HG02642 (cell line): Measurements from ENCODE around the gene MYCL.
"Not testable (repeated sequence)": the region's sequence is repeated elsewhere in the genome, so short reads cannot be mapped to it uniquely, and the experiment has no call there.

Experiments
- ATAC-seq: cut with Tn5 transposase; IDR thresholded peaks from one replicate; pipeline ENCODE4 v1.9.1; 2021; ENCODE audit warnings: mild to moderate bottlenecking; ENCODE audit not compliant: unreplicated experiment, poor library complexity

Gene MYCL

DNA sequence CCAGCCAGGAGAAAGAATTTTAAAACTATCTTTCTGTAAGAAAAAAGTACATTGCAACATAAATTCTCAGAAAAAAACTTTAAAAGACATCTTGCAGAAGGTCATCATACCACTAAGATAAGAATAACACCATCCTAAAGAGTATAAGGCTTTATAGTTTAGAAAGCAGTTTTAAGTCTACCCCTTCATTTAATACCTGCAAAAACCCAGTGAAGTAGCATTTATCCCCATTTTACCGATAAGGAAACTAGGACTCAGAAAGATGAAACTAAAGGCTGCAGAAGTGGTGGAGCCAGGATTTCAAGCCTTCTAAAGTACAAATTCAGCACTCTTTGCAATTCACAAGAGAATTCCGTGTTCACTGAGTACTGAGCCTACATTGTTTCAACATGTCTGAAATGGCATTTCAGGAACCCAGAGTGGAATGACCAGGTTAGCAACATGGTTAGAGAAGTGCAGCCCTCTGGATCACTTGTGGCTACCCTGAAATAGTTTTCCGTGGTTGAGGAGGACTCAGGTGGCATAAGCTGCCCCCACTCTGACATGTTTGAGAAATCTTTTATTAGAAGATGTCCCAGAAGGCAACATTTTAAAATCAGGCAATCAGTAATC lies 6.7 kb downstream of the MYCL start:
- no peak for ATAC-seq

DNA sequence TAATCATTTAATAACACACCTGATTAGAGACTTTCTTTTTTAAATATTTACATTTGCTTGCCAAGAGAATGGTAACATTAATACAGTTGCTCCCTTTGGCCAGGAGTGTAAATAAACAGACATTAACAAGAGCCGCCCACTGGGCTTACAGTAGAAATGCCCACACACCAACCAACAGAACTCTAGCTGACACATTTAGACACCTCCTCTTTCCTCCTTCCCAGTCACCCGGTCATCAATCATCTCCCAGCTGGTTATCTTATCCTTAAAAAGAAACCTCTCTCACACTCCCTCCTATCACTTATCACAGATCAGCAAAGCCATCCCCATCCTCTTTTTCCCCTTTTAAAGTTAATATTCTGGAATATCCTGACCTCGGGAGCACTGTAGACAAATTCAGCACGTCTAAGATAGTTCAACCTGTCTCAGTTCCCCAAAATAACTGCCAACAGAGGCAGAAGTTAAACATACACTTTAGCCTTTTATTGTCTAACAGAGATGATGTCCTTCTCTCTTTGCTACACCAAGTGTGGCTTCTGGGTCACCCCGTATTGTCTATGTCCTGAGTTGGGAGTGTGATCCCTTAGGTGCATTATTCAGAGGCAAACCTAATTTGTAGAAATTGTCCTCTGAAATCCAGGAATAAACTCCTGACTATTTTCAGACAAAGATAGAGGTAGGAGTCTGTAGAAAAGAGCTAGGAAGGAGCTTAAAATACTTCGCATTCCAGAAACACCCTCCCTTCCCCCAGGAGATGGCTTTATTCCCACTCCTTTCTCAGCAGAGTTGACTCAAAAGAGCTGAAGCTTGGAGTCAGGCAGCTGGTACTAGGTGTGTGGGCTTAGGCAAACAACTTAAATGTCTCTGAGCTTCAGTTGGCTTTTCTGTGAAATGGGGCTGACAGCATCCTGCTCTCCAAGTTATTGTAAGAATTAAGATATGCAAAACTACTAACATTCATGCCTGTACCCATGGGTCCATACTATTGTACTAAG lies 8.8 kb downstream of the MYCL start:
- ATAC-seq: no peak

DNA sequence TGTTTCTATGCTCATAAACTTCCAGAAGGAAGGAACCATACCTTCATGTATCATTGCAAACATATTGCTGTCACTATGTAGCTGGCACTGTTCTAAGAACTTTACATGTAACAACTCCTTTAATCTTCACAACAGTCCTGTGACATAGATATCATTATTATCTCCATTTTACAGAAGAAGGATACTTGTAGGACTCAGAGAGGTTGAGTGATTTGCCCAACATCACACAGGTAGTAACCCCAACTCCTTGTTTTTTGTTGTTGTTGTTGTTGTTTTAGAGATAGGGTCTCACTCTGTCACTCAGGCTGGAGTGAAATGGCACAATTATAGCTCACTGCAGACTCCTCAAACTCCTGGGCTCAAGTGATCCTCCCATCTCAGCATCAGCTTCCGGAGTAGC lies 10.8 kb downstream of the MYCL start:
- no peak for ATAC-seq

DNA sequence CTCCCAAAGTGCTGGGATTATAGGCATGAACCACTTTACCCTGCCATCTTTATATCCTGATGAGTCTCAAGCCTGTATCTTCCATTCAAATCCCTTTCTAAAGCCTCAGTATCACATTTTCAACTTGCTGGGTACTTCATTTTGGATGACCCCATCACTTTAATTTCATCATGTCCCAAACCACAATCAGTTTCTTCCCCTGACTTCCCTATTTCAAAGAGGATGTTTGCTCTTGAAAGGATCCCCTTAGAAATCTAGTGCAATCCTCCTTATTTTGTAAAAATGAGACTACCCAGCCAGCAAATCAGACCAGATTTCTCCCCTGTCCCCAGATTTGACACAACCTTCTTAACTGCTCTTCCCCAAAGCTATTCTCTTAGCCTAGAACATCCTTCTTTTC lies 11.4 kb downstream of the MYCL start:
- no peak for ATAC-seq

DNA sequence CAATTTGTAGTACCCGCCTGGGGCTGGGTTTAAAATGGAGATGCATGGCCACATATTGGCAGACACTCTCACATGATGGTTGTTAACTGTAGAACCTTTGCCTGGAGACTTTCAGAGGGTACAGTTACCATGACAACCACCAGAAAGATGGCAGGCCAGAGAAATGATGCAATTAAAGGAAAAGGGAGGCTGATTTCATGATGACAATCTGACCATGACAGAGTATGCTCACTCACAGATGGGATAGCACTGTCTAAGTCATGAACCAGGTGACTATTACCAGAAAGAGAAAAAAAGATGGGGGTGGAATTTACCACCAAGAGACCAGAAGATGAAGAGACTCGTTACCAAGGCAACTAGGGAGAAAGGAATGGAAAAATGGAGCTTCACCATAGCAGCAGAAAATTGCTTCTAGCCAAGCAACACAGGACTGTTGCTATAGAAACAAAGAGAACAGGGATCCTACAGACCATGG lies 14.9 kb downstream of the MYCL start:
- ATAC-seq: no peak

DNA sequence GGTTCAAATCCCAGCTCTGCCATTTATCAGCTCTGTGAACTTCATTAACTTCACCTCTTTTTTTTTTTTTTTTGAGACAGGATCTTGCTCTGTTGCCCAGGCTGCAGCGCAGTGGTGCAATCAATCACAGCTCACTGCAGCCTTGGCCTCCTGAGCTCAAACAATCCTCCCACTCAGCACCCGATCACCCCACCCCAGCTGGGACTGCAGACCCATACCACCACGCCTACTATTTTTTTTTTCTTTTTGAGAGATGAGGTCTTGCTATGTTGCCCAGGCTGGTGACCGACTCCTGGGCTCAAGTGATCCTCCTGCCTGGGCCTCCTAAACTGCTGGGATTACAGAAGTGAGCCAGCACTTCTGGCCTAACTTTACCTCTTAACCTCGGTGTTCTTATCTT lies 16.2 kb downstream of the MYCL start:
- no peak for ATAC-seq

DNA sequence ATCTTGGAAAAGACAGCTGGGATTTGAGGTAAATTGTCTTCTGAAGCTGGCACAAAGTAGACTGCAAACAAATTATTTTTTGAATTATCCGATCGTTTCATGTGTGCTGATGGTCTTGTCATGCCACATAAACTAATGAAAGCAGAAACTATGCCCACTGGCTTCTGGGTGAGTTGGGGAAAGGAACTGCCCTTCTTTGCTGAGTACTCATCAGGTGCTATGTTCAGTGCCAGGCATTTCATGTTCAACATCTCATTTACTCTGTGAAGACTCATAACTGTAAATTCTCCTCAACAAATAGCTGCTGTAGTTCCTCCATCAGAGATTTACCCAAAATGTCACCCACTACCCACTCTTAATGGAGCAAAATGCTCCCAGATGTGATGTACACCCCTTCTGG lies 19.6 kb downstream of the MYCL start:
- no peak for ATAC-seq

DNA sequence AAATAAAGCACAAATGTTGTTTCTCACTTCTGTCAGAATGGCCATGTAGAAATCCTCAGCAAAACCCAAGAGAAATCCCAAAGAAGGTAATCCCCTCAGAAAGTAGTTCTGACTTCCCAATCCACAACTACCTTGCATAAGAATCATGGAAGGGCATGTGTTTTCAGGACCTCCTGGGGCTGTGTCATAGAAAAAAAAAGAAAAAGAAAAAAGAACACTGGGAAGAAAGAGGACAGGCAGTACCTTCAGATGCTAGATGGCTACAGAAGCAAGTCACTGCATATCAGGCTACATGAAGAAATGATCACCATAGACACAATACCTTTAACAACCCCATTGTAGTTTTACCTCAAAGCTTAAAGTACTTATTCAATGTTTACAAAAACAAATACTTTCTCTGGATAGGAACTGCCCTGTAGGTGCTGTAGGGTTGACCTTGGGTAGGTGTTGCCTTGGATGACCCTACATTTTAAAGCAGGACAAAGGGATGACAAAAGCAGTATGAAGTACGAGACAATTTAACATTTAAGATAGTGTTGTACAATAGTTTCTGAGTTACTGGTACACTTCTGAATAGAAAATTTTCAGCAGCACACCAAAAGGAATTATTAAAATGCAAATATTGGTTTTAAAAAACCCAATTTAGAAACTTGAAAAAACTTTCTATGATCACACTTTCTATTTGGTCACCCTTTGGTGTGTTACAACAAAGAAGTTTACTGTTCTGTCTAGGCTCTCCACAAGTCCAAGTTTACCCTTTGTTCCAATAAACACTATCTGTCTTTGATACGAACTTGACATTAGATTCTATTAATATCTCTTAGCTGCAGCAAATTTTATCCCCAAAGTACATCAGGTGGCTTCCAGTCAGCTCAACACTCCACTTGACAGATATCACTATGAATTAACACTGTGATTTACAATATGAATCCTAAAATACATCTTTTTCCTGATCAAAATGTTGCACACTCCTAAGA lies 23.4 kb downstream of the MYCL start:
- ATAC-seq: no peak

DNA sequence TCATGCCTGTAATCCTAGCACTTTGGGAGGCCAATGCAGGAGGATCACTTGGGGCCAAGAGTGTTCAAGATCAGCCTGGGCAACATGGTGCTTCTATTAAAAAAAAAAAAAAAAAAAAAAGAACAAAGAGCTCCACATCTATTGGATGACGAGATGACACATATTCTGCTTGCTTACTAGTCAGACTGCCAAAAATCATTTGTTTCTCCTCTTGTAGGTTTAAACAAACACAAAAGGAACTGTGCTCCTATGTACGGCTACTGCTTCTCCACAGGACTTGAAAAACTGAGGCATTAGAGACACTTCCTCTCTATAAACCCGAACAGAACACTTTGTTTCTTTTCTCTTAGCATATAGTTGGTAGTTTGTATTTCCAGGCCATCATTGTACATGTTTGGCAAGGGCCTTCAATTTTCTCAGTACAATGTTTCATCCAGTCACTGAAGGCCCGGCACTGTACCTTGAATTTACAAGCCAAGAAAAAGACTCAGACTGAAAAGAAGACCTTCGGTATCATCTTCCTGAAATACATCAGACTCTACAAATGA lies 24.4 kb downstream of the MYCL start:
- ATAC-seq: no peak

DNA sequence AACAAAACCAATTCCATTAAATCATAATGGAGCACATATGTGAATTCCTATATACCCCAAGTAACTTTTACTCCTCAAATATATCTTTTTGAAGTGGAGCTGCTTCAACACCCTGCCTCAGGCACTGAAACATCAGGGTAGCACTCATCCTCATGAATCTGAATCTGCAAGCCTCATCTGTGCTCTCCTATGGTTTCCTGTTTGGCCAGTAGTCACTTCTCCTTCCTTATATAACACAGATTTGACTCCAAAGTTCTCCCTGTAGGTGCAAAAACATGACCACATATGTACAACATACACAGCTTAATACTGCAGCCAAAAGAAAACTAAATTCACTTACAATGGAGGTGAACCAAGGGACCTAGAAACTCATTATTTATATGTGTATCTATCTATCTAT lies 25.6 kb downstream of the MYCL start:
- ATAC-seq: no peak

DNA sequence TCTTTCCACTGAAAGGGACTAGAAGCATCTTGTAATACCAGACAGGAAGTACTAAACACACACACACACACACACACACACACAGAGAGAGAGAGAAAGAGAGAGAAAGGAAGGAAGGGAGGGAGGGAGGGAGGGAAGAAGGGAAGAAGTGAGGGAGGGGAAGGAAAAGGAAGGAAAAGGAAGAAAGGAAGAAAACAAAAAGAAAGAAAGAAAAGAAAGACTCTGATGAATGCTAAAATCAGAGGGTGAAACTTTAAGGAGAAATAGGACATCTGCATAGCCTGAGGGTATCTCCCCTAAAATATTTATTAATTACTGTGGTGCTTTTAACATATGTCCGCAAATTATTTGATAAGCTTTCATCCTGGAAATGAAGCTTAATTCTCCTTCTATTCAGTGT lies 29.0 kb downstream of the MYCL start:
- ATAC-seq: no peak

DNA sequence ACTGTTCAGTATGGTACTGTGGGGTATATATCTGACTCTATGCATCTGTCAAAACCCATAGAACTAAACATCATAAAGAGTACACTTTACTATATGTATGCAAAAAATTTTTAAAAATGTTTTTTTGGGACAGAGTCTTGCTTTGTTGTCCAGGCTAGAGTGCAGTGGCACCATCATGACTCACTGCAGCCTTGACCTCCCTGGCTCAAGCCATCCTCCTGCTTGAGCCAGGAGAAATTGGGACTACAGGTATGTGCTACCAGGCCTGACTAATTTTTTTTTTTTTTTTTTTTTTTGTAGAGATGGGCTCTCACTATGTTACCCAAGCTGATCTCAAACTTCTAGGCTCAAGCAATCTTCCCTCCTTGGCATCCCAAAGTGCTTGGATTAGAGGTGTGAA lies 29.9 kb downstream of the MYCL start:
- ATAC-seq: no peak

DNA sequence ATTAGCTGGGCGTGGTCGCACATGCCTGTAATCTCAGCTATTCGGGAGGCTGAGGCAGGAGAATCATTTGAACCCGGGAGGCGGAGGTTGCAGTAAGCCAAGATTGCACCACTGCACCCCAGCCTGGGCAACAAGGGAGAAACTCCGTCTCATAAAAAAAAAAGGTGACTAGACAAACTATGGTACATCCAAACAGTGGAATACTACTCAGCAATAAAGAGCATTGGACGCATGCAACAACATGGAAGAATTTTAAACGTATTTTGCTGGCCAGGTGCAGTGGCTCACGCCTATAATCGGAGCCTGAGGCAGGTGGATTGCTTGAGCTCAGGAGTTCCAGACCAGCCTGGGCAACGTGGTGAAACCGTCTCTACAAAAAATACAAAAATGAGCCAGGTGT lies 30.7 kb downstream of the MYCL start:
- ATAC-seq: not testable (repeated sequence)

DNA sequence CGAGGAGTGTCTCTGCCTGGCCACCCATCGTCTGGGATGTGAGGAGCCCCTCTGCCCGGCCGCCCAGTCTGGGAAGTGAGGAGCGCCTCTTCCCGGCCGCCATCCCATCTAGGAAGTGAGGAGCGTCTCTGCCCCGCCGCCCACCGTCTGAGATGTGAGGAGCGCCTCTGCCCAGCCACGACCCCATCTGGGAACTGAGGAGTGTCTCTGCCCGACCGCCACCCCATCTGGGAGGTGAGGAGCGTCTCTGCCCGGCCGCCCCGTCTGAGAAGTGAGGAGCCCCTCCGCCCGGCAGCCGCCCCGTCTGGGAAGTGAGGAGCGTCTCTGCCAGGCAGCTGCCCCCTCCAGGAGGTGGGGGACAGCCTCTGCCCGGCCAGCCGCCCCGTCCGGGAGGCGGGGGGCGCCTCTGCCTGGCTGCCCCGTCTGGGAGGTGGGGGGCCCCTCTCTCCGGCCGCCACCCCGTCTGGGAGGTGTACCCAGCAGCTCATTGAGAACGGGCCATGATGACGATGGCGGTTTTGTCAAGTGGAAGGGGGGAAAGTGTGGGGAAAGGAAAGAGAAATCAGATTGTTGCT lies 32.1 kb downstream of the MYCL start:
- ATAC-seq: not testable (repeated sequence)

DNA sequence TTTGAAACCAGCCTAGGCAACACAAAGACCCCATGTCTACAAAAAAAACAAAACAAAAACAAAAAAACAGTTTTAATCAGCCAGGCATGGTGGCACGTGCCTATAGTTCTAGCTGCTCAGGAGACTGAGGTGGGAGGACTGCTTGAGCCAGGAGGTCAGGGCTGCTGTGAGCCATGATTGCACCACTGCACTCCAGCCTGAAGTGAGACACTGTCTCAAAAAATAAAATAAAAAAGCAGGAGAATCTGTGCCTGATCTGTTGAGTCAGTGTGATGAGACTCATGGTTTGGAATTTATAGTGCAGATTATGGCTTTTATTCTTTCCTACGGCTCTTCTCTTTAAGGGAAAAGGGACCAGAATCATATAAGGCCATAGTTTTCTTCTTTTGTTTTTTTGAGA lies 35.0 kb downstream of the MYCL start:
- ATAC-seq: no peak

DNA sequence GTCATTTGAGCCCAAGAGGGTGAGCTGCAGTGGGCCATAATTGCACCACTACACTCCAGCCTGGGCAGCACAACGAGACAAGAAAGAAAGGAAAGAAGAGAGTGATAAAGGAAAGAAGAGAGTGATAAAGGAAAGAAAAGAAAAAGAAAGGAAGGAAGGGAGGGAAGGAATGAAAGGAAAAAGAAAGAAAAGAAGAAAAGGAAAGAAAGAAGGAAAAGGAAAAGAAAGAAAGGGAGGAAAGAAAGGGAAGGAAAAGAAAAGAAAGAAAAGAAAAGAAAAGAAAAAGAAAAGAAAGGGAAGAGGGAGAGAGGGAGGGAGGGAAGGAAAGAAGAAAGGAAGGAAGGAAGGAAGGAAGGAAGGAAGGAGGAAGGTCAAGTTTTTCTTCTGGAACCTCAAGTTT lies 36.0 kb downstream of the MYCL start:
- no peak for ATAC-seq

DNA sequence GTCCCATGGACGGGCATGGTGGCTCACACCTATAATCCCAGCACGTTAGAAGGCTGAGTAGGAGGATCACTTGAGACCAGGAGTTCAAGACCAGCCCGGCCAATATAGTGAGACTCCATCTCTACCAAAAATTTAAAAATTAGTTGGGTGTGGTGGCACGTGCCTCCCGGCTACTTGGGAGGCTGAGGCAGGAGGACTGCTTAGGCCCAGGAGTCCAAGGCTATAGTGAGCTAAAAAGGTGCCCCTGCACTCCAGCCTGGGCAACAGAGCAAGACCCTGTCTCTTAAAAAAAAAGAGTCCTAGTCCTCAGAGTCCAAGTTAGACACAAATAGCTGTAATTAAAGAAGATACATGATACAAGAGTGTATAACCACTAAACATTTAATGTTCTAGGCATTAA lies 38.5 kb downstream of the MYCL start:
- no peak for ATAC-seq

DNA sequence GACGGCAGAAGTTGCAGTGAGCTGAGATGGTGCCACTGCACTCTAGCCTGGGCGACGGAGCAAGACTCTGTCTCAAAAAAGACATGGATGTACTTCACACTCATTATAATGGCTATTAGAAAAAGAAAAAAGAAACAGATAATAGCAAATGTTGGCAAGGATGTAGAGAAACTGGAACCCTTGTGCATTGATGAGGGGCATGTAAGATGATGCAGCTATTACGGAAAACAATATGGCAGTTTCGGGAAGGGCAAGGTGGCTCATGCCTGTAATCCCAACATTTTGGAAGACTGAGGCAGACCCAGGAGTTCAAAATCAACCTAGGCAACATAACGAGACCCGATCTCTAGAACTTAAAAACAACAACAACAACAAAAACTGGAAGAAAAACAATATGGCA lies 40.7 kb downstream of the MYCL start:
- no peak for ATAC-seq

DNA sequence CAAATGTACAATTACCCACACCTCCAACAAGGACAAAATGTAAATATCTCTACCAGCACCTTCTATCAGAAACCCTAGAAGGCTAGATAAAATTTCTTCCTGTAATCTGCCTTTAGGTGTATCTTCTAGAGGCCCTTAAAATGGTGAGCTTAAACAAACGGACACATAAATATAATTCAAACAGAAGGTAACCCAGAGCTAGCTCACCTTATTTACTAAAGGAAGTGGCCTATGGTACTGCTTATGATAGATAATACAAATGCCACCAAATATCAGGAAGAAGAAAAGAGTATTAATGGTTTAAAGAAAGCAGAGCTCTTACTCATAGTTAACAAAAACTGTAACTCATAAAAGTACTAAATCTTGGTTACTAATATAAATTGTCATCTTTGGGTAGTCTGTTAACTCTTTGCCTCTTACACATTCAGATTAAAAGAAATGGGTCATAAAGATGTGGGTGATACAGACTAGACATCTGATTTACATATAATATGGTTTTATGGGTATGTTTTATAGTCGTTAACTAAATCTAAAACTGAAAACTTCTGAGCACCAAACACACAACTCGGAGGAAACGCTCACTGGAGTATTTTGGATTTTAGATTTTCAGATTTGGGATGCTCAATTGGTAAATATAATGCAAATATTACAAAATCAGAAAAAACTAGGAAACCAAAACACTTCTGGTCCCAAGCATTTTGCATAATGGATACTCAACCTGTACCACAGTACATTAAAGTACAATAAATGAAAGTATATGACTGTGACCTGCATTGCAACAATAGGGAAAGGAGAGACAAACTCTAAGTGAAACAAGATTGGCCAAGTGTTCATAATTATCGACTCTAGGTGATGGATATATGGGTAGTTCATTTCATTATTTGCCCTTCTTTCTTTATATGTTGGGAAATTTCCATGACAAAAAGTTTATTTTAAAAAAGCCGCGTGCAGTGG lies 41.6 kb downstream of the MYCL start:
- no peak for ATAC-seq
